Posterior cingulate gyrus (tissue), 11 donors: ENCODE data around the gene S100A5.
"Not testable (repeated sequence)": the region's sequence is repeated elsewhere in the genome, so short reads cannot be mapped to it uniquely, and the experiment has no call there.

Source experiments
- DNase-seq, 10 donors: peaks; one replicate each; pipeline versions ENCODE4 v3.0.0 to v3.0.0-alpha.2; 2020 to 2021; ENCODE audit warnings: mixed read lengths in 3 of 10
- intact Hi-C: fragments of 100-400 bp; cut with DNase I; formaldehyde crosslinking; loops from one replicate; pipeline ENCODE4 v1.15.1; 2023

S100A5 gene

DNA sequence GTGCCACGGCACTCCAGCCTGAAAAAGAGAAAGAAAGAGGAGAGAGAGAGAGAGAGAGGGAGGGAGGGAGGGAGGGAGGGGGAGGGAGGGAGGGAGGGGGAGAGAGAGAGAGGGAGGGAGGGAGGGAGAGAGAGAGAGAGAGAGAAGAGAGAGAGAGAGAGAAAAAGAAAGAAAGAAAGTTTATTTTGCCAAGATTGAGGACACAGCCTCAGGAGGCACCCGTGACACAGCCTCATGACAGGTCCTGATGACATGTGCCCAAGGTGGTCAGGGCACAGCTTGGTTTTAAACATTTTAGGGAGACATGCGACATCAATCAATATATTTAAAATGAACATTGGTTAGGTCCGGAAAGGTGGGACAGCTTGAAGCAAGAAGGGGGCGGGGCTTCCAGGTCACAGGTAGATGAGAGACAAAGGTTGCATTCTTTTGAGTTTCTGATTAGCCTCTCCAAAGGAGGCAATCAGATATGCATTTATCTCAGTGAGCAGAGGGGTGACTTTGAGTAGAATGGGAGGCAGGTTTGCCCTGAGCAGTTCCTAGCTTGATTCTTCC, 20.5 kb downstream of the S100A5 start:
- DNase-seq, intact Hi-C loops: not testable (repeated sequence)

DNA sequence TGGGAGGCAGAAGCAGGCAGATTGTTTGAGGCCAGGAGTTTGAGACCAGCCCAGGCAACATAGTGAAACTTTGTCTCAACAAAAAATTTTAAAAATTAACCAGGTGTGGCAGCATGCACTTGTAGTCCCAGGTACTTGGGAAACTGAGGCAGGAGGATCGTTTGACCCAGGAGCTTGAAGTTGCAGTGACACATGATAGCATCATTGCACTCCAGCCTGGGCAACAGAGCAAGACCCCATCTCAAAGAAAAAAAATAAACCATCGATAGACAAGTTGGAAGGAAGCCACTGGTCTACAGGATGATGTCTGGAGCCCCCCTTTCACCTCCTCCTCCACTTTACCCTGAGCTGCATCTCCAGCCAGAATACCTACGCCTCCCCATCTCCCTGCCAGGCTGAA, 21.5 kb downstream of the S100A5 start:
- DNase-seq, result no peak
- intact Hi-C loops, result loop anchor here (10.0 kb wide), 2 partner anchors 136 to 226 kb away; partner anchors contain the start of gene SNAPIN

DNA sequence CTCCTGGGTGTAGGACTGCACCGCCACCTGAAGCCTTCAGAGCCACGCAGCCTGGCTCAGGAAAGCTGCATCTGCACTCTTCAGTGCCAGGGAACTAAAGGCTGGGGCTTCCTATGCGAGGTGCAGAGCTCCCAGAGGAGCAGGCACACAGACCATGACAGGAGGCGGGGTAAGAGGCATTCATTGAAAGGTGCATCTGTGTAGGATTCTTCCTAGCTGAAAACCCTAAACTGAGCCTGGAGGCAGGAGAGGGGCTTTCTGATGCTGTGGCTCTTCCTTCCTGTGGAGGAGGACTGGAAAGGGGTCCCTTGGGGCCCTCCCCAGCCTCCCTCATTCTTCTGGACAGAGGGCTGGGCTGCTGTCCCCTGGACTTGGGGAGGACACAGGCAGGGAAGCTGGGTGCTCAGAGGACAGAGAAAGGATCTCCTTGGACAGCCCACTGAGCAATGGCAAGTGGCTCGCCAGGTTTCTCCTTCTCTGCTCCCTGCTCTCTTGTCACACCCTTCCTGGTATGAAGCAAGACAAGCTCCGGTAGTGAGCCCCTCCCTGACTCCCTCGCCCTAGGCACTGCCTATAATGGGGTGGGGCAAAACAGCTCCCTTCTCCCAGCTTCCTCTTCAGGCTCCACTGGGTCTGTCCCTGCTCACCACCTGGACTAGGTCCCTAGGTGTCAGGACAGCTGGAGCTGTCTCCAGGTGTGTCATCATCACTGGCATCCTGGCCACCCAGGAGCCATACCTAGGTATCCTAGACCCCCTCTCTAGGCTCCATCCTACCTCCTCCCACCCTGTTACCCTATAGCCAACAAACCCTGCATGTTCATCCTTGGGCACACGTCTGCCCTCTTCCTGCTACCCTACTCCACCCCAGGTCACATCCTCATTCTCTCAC, 25.0 kb downstream of the S100A5 start:
- intact Hi-C loops, result loop anchor here (10.0 kb wide), 2 partner anchors 139 to 229 kb away; partner anchors contain the start of gene SNAPIN
- DNase-seq, result no peak

DNA sequence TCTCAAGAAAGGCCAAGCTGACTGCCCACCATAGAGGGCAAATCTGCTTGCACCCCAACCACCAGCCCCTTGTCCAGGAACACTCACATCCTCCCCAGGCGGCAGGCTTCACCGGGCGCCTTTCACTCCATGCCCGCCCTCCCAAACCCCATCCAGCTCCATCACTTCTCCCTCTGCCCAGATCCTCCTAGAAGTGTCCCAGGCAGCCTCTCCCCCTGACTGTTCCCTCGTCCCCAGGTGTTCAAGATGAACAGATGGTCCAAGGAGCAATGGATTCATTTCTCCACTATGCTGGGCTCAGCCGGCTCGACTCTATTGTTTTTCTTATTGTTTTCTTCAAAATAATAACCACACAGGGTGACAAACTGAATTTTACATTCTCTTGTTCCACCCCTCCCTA, 27.1 kb downstream of the S100A5 start:
- peak in 1 of 10 donors; percentile 58 for DNase-seq
- intact Hi-C loops, result loop anchor here (10.0 kb wide), 2 partner anchors 141 to 231 kb away; partner anchors contain the start of gene SNAPIN

DNA sequence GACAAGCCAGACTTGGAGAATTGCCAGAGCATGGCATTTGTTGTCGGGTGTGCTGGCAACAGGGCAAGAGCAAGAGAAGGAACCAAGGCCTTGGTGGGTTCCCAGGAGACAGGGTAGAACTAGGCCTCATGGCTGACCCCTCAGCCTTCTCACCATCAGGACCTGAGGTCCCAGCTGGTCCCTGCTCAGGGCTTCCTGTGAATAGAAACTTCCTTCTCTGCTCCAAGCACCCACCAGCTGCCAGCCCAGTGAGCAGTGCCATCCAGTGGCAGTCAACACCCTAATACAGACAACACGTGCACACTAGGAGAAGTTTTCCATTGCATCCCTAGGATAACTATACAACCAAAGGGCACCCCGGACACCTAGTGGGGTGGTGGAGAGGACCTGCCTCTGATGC, 27.7 kb downstream of the S100A5 start:
- intact Hi-C loops, result loop anchor here (10.0 kb wide), 2 partner anchors 142 to 232 kb away; partner anchors contain the start of gene SNAPIN
- peak in 1 of 10 donors; percentile 37 for DNase-seq

DNA sequence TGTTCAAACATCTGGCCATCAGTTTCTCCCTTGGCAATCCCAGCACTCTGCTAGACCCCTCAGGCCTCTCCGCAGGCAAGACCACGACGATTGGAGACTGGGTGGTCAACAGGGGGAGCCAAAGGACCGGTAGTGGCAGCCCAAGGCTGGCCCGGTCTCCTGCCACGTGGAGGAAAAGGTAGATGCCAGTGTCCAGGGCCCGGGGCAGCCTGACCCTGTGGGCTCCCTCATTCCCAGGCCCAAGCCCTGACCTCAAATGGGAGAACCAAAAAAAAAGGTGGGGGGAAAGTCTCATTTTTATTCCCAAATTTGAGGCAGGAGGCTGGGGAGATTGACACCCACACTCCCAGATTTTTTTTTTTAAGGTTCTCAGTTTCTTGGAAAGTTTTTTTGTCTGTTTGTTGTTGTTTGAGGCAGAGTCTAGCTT, 29.7 kb downstream of the S100A5 start:
- intact Hi-C loops, result loop anchor here (1.0 to 10.0 kb wide), 3 partner anchors 57 to 234 kb away; partner anchors contain the start of gene SNAPIN
- DNase-seq, result peak; percentile 62 to 96 (median 76)

DNA sequence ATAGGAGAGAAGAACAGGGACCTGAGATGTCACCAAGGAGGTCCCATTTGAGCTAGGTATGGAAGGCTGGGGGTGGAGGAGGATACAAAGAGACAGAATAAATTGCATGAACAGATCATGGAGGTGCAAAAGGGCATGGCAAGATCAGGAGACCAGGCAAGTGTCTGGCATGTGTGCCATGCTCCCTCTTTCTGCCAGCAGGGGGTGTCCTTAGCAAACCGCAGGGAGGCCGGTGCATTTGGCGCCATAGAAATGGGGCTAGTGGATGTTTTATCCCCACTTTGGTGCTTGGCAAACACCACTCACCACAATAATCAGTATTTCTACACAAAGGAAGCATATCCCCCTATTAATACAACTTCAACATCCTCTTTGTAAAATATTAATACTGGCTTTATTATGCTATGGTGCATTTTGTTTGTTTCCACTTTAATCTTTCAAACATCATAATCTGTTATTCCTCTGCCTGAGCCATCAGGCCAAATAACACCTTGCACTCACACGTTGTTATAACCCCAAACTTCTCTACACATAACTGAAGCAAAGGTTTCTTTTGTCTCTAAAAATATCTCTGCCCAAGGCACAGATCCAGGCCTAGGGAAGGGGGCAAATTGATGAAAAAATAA, 30.9 kb downstream of the S100A5 start:
- intact Hi-C loops, result loop anchor here (10.0 kb wide), 2 partner anchors 145 to 235 kb away; partner anchors contain the start of gene SNAPIN

DNA sequence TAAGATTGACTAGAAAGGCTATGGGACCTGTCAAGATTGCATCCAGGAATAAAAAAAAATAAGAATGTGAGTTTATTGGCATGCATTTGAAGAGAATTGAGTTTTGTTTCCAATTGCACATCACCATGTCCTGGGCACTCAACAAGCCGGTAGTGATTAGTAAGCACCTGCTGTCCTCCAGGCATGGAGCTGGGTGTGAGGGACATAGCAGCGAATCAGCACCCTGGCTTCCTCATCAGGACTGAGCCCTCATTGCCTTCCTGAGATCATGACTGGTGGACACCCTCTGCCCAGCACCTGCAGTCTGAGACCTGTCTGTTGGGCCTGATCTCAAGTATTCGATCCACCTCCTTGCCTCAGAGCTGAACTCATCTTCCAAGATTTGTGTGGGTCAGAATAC, 31.7 kb downstream of the S100A5 start:
- intact Hi-C loops, result no loop called here
- DNase-seq, result no peak

More for the DNA sequence above, 30.9 kb downstream of the S100A5 start:
- peak in 5 of 10 donors; percentile 19 to 44 (median 36) for DNase-seq

DNA sequence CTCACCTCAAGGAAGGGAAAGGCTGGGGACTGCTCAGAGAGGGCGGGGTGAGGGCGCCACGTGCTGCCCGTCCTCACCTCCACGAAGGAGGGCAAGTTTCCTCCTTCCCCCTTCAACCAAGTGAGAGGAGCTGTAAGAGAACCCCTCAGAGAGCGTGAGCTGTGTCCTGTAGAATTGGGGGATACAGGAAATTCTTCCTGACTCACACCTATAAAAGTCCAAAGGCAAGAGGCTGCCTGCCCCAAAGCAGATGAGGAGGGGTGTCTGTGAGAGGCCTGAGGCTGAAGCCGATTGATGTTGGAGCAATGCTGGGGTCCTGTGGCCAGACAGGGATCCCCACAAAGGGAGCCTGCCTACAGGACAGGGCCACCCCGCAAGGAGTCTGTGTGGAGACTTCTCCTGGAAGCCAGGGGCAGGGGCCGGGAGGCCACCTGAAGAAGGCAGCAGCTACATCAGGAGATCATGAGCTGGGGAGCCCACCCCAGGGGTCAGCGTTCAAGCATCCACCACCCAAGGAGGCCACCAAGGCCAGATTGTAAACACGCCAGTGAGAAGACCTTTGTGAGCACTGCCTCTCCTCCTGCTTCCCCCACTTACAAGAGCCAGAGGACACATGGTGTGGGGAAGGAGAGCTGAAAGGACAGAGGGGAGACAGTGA, 32.7 kb downstream of the S100A5 start:
- no peak for DNase-seq
- intact Hi-C loops, result no loop called here

DNA sequence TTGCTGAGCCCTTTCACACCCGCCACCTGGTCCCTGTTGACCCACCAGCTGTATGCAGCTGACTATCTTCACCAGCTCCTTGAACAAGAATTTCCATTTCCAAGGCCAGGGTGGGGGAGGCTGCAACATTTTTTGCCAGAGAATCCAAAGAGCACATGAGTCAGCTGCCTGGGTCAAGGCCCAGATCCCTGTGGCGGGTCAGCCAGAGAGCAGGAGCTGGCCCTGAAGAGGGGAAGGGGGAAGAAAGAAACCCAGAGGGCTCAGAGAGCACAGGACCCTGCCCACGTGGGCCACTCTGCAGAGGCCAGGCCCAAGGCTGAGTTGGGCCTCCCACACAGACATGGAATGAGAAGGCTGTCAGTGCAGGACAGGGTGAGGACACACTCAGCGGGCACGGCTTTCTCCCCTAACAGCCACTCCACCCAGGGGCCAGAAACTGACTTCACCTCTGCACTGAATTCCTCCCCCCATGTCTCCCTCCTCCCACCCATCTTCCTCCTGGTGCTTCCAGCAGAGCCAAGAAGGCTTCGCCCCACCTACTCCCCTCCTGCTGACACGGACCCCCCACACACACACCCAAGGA, 33.8 kb downstream of the S100A5 start:
- intact Hi-C loops, result no loop called here
- DNase-seq, result peak in 3 of 10 donors; percentile 12 to 58 (median 21)

DNA sequence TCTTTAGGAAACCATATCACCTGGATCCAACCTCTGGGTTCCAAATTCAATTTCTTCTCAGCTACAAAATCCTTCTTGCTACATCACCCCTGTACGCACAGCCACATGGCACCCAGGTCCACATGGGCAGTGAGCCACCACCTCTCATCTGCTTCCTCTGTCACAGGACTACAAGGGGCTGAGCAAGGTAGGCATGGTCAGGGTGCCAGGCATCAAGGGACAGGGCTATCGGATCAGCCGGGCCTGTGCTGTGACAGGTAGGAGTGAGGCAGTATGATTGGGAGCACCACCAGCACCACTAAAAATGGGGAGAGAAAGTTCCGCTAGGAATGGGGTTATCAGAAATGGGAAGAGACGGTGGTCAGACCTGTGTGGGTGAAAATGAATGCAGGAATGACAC, 34.3 kb downstream of the S100A5 start:
- intact Hi-C loops, result no loop called here
- DNase-seq, result no peak

DNA sequence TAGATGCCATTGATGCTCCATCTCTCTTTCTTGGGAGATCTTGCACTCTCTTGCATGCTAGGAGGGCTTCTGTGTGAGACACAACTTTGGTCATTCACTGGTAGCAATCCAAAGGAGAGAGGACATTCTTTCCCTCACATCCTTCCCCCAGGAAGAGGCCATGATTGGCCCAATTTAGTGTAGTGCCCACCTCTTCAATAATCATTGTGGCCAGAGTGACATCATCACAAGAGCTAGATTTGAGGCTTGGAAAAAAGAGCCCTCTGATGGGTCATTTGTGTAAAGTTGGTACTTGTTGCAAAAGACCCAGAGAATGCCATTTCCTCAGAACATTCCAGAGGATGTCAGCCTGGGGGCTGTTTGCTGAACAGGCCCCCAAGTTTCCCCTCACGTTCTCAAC, 35.2 kb downstream of the S100A5 start:
- no peak for DNase-seq
- intact Hi-C loops, result no loop called here

DNA sequence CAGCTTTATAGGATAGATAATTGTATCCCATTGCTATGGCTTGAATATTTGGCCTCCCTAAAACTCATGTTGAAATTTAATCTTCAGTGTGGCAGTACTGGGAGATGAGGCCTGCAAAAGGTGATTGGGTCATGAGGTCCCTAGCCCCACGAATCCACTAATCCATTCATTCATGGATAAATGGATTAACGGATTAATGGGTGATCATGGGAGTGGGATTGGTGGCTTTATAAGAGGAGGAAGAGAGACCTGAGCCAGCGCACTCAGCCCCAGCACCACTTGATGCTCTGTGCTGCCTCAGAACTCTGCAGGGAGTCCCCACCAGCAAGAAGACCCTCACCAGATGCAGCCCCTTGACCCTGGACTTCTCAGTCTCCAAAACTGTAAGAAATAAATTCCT, 37.0 kb downstream of the S100A5 start:
- intact Hi-C loops, result no loop called here
- DNase-seq, result no peak

DNA sequence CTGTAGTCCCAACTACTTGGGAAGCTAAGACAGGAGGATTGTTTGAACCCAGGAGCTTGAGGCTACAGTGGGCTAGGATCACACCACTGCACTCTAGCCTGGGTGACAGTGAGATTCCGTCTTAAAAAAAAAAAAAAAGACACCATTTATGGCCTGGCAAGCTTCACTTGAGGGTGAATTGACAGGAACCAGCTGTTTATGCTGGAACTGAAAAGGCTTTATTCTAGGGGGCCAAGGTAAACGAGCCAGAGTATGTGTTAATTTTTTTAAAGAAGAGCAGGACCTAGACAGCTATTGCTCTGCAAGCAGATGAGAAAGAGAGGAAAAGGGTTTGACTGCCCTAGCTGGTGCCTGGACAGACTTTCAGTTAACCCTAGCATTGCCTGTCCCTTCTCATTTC, 42.0 kb downstream of the S100A5 start:
- no peak for DNase-seq
- intact Hi-C loops, result no loop called here

DNA sequence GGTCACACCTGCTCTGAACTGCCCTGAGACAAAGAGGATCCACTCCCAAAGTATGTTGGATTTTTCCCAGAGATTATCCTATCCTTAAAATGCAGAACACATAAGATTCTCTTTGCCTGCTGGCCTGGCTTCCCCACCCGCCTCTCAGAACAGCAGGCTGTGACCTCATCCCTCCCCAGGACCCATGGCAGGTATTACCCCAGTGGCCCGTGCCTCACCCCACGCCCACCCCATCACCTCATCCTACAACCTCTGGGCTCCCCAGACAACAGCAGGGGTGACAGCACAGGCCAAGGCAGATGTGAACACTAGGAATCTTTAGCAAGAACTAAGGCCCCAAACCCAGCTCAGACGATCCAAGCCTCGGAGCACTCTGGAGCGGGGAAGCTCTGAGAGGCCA, 45.2 kb downstream of the S100A5 start:
- intact Hi-C loops, result loop anchor here (1.0 kb wide), 1 partner anchor 143 kb away; no protein-coding TSS in a partner anchor
- DNase-seq, result no peak

DNA sequence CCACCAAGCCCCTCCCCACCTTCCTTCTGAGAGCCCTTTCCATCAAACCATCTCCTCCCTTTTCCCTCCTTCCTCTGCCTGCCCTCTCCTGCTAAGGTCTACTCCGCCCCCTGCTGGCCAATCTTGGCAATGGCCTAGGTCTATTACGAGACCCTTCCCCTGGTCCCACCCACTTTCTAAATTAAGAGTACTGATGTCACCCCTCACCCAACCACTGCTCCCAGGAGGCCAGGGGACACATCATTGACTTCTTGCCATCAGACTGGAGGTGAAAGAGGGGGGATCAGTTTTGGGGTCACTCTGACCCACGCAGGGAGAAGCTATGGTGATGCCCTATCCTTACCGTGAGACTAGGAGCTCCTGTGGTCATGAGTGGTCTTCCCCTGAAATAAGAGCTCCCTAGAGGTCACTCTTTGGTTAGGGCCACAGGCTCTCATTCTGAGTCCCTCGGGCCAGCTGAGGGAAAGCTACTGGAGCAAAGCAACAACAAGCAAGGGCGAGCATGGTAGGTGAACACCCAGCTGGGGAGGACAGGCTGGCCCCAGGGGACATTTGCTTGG, 45.7 kb downstream of the S100A5 start:
- DNase-seq, result peak in 8 of 10 donors; percentile 46 to 93 (median 74)
- intact Hi-C loops, result loop anchor here (1.0 kb wide), 1 partner anchor 143 kb away; no protein-coding TSS in a partner anchor

DNA sequence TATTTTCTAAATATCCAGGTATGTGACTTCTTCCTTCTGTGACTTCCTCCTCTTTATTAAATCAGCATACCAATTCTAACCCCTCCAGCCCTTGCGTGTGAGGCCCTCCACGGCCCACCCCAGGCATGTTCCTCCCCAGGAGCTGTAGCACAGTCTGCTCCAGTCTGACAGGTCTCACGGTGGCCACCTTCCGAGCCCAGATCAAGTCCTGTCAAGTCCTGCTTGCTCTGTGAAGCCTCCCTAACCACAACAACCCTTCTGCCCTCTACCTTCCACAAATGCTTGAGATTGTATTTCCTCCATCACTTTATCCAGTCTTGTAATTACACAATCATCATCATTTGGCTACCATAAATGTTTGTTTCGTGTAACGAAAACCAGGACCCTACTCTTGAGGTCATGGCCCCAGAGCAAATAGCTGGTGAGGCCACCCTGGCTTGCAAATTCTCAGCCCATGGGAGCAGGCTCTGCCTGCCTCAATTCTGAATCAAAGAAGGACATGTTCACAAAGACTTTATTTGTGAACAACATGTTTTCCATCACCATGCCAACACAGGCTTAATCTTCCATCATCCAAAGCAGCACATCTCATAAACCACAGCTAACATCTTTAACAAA, 47.3 kb downstream of the S100A5 start:
- DNase-seq, result no peak
- intact Hi-C loops, result no loop called here

DNA sequence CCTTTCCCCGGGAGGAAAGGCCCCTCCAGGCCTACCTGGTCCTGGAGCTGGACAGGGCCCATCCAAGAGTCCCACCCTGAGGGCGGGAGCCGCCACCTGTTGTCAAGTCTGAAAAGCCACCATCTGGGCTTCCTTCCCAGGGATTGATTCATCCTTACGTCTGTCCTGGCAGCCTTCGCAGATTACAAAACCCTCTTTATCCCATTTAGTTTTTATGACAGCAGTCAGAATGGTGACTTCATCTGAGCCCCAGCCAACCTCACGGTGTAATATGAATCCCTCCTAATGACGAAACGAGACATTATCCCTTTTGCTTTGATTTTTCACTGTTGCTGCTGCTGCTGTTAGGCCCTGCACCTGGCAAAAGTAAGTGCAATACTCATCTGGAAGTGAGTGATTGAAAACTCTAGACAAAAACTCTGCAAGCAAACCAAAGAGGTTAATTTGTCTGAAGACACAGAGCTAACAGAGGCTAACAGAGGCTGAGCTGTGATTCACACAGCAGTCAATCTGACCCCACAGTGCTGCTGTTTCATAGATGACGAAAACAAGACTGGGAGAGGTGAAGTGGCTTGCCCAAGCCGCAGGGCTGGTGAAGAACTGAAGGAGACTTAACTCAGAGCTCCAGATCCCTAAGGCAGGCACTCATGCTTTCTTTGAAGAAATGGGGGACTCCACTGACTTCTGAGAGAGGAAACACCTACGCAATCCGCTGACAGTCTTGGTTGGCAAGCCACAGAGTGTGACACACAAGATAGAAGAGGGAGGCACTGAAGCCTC, 50.3 kb downstream of the S100A5 start:
- intact Hi-C loops, result no loop called here

More for the DNA sequence above, 50.3 kb downstream of the S100A5 start:
- DNase-seq, result peak in 8 of 10 donors; percentile 25 to 90 (median 44)
